ENCODE data around the gene ENPP6.

Gene ENPP6

DNA sequence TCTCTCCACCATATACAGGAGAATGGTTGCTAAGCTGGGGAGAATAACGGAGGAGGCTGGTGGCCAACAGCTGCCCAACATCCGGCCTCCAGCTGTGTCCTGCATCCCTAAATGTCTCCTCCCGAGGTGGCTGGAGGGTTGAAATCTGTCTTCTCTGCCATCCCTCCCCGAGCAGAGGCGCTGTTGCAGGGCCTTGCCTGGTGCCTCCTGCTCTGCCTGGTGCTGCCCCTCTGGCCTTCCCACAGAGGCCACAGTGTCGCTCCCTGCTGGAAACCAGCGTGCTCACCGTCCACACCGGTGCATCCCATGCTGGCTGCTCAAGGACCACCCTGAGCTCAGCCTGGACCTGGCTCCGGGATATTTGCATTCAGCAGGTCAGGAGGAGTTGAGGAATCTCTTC lies 115.2 kb downstream of the ENPP6 start:
- no peak for DNase-seq

DNA sequence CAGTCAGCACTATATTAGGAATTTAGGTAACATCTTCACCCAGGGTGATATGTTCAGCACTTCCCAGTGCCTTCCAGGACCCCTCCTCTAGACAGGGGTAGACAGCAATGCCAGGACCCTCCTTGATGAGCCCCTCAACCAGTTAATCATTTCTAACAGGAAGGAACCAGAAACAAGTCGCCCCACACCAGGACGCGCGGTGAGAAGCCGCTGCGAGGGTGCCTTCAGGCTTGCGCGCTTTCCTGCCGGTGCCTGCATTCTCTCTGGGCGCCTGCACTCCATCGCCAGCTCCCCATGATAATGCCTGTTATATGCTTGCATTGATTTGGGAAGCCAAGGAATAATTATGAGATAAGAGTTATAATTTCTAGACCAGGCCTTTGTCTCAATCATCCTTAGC lies 116.0 kb downstream of the ENPP6 start:
- DNase-seq: no peak

DNA sequence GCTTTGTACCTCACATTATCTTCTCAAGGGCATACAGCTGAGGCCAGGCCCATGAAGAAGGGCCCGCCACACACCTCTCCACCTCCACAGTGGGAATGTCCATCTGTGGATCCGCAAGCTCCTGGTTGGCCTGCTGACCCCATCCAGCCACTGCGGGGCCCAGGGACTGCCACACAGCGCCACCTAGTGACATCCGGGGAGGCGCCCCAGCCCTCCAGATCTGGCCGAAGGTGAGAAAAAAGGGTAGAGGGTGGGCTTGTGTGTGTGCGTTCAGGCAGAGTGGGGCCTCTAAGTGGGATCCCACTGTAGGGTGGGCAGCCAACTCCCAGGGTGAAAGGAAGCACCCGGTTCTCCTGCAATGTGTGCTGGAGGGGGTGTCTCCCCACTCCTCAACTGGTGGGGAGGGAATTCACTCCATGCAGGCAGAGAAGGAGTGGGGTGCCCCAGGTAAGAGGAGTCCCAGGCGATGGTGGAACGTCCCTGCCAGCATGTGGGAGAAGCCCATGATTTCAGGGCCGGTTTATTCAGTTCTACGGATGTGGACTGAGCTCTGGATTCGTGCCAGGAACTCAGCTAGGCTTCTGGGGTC lies 117.3 kb downstream of the ENPP6 start:
- DNase-seq: no peak

DNA sequence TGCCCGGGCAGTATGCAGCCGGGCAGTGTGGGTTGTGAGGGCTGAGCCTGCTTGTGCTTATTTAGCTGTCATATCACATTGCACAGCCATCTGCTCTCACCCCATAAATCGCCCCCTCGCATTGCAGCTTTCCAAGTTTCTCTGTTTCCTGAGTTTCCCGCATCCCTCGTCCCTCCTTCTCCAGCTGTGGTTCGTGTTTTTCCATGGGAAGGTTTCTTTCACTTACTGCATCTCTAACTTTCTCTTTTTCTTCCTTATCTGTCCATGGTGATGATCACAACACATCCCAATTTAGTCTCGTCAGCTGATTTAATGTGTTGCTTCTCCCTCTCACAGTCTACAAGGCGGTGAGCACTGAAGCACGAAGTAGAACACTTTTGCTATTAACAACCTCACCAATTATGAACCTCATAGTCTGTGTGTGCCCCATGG lies 118.1 kb downstream of the ENPP6 start:
- peak; percentile 4 for DNase-seq

DNA sequence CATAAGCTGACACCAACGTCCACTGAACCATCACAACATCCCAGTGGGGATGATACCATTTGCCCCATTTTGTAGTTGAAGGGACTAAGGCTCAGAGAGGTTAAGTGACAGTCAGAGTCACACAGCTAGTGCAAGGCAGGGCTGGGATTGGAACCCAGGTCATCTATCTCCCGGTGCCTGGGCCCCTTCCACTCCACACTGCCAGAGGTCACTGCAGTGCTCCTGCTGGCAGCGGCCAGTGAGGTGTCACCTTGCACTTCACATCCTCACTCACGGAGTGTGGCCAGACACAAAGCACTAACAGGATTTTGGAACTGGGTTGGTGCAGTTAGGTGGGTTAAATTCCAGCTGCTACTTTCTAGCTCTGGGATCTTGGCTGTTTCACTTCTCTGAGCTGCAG lies 118.7 kb downstream of the ENPP6 start:
- DNase-seq: no peak

DNA sequence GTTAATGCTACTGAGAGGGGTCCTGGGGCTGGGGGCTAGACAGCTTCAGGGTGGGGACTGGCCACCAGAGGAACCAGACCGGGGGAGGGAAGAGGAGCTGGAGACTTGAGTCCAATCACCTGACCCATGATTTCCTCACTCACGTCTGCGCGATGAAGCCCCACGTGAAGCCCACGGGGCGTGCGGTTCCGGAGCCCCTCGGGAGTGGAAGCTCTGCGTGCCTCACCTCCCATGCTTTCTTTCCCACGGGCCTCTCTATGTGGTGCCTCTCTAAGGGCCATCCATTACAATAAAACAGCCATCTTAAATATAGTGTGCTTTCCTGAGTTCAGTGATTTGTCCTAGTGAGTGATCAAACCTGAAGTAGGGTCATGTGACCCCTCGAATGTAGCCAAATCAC lies 119.9 kb downstream of the ENPP6 start:
- DNase-seq: no peak

DNA sequence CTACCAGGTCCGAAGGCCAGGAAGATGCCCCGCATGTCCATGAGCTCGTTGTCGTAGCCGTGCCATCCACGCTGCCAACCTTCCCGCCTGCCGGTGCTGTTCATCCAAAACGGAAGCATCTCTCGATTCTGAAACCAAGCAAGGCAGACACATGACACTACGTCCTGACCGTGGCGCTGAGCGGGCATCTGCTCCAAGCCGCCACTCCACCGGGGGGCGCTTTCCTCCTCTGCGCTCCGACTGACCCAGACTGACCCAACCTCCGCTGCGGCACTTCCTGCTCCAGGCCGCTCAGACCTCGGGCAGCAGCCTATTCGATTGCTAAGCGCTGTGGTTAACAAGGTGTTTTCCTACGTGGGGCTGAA lies 120.5 kb downstream of the ENPP6 start:
- DNase-seq: no peak

DNA sequence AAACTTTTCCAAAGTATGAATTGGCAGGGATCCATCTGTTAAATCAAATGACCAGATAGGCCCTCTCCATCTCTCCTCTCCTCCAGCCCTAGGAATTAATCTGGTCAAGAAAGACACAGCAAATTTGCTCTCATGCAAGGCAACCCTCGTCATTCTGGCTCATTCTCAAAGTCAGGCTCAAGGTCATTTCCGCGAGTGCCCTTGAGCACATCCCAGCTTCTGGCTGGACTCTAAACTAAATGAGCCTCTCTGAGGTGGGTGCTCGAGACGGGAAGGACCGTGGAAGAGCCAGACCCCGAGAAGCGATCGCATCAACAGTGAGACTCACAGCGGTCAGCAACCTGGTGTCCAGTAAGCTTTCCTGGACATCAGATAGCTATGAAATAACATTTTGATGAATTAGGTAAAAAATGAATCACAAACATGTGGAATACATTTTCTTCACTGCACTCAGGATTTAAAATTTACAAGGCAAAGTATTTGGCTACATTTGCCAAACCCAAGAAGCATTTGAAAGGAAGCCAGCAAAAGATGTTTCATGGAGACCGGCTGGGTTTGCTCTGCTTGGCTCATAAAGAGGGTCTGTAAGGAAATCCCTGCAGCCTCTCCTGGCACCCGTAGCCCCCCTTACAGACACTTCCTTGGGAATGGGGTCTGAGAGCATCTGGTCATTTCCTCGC lies 121.0 kb downstream of the ENPP6 start:
- no peak for DNase-seq

DNA sequence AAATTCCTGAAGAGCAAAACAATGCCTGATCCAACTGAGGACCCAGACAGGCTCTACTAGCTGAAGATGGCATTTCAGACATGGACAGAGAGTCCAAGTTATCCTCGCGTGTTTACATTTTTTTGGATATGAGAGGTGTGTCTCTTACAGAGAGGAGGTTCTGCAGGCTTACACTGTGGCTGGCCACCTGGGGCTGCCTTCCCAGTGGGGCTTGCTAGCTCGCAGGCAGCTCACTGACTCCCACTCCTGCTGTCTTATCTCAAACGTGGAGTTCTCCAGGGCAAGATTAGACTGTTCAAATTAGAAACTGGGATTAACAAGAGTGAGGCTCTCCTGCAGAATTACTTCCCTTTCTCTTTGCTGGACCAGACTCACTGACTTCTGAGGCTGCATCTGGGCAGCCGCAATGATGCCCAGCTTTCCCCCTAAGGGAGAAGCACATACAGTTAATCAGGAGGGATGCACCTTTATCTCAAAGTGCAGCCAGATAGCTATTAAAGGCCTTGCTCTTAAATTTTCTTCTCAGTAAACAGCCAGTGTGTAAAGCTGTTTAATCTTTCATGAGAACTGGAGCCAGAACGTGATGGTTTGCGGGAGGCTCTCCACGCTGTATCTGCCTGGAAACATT lies 123.0 kb downstream of the ENPP6 start:
- DNase-seq: no peak

DNA sequence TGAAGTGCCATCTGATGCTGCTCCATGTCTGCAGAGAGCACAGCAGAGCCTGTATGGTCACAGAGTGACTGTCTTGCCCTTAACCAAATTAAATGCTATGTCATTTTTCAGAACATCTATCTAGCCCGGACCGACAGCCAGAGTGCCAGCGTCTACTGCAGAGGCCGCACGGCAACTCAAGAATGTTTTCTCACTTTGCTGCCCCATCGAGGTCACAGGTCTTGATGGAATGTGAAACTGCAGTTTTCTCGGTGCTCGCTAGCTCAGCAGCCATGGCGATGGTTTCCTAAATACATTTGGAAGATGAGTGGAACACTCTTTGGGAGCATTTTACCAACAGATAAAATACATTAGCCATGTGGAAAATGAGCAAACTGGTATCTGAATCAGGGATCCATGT lies 125.7 kb downstream of the ENPP6 start:
- DNase-seq: no peak

DNA sequence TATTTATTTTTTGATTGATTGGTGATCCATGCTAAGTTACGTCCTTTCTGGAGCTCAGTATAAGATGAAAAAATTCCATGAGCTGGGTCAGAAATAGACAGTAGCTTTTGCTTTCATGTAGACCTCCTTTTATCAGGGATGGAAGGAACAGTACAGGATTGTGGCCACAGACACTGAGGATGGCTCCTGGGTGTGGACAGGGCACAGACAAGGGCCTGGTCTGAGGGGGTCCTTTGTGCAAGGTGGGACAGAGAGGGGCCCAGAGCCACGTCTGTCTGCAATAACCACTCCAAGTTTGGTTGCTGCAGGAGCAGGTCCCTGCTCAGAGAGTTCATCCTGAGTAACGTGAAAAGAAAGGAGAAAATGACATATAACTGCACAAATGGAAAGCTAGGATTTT lies 127.1 kb downstream of the ENPP6 start:
- no peak for DNase-seq

DNA sequence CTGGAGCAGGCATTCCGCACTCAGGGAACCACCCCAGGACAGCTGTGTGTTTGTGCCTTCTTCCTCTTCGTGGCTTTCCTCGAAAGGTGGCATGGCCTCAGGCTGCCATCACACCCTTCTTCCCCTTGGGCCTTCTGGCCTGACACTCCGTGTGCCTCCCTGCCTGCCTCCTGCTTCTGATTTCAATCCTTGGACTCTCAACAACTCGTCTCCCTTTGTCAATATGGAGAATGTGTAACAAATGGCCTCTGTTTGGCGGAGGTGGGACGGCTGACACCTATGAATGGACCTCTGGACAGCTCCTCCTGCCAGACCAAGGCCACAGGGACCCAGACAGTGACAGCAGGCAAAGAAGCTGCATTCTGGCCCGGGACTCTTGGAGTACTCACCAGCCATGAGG lies 137.0 kb downstream of the ENPP6 start:
- DNase-seq: no peak

DNA sequence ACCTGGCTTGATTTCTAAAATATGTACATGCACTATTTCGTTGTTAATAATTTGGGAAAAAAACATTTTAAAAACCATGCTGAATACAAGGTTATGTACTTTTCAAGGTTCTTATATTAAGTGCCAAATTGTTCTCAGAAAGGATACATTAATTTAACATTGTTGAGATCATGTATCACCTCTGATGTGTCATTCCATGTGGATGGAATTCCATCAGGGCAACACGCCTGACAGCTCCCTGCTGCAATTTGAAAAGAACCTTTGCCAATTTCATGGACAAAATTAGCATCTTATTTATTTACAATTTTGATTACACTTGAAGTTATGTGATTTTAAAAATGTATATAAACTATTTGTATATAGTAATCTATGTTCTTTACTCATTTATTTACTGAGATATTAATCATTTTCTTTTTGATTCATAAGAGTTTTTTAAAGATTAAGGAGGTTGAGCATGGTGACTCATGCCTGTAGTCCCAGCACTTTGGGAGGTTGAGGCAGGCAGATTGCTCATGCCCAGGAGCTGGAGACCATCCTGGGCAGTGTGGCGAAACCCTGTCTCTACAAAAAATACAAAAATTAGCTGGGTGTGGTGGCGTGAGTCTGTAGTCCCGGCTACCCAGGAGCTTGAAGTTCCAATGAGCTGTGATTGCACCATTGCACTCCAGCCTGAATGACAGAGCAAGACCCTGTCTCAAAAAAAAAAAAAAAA lies 142.8 kb downstream of the ENPP6 start:
- DNase-seq: no peak

DNA sequence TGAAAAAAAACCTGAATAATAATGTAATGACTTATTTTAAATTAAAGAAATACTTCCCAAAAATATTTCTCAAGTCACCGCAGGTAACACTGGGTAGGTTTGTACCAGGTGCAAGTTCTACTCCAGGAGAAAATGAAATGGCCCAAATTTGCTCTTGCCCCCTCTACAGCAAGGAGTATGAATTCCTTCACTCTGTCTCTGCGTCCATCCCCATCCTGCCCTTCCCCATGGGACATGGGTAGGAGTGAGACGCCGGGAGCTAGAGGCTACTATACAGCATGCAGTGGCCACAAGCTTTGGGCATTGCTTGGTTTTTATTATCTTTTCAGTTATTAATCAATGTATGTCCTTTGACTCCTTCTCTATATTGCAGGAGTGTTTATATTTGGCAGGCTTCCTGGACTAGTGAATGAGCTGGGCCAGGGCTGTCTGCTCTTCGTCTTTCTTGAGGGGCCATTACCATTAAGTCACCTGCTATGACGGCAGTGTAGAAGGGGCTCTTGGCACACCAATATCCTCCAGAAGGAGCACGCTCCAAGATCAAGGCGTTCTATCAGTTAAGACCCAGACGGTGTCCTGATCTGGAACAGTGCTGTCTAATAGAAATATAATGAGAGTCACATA lies 149.6 kb downstream of the ENPP6 start:
- DNase-seq: no peak

DNA sequence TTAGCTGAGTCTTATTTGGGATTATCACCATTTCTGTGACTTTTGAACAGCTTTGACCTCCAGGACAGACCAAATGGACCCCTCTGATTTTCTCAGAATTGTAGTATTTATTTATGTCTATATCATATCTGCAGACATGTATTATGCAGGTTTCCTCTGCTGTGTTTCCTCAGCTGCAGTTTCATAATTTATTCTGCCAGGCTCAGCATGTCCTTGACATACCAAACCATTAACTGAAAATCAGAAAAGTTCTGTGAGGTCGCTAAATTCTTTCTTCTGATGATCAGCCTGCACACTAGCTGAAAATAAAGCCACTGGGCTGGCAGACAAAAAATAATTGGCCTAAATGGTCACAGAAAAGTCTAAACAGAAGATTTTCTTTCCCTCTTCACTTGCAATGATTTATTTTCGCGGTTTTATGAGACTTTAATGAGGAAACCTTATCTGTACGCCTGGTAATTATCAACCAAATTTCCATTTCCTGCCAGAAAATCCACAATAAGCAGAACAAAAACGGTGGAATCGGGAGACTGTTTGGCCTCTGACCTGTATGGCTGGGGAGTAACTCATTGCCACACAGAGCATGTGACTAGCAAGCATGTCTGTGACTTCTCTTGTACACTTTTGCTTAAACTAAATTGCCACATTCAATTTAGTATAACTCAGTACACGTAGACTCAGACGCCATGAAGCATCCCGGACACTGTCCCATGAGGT lies 150.9 kb downstream of the ENPP6 start:
- DNase-seq: no peak

DNA sequence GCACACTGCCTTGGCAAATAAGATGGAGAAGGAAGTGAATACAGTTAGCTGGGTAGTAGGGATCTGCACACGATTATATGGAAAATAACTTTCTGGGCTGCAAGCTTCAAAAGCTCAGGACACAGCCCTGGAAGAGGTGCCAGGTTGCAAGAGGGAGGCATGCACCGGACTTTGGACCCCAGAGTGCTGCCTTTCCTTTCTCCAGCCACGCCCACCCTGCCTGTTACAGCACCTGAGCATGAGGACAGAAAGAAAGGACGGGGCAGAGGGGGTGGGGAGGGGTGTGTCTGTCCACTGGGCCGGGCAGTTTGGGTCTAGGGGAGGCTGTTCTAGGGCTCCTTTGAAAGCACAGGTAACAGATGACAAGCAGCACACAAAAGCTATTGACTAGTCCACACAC lies 152.8 kb downstream of the ENPP6 start:
- DNase-seq: no peak

DNA sequence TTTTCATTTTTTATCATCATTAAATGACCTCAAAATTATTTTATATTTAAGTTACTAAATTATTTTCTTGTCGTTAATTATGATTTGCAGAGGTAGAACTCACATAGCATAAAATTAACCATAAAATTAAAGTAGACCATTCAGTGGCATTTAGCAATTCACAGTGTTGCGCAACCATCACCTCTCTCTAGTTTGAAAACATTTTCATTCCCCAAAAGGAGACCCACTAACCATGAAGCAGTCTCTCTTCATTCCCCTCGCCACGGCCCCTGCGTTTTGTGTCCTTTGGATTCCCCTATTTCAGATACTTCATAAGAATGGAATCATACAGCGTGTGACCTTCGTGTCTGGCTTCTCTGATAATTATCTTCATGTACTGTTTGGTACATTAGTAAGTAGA lies 154.9 kb downstream of the ENPP6 start:
- DNase-seq: no peak

DNA sequence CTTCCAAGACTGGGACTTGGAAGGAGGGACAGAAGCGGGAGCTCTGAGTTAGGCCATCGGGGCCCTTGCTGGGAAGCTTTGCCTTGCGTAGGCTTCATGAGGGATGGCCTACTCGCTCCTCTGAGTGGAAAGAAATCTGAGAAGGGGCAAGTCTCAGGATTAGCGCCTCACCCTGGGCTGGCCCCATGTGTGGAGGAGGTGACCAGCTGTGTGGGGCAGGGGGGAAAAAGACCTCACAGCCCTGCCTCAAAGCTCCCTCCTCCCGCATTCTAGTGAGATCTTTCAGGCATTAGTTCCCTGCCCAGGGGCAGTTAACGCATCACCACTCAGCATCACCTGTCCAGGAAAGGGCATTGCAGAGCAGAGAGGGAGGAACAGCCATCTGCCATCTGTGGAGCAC lies 156.1 kb downstream of the ENPP6 start:
- no peak for DNase-seq

DNA sequence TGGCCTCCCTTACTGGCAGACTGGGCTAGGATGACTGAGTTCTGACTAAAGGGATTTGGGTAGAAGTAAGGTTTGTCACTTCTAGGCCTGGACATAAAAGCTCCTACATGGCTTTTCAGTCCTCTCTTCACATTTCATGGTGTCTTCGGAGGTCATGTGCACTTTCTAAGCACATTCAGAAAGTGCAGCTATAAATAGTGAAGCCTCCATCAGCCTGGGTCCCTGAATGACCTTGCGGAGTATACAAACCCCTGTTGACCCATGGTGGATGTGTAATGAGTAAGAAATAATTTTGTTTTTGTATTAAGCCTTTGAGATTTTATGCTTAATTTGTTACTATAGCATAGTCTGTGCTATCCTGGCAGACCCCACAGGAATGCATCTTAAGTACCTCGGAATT lies 158.6 kb downstream of the ENPP6 start:
- no peak for DNase-seq

DNA sequence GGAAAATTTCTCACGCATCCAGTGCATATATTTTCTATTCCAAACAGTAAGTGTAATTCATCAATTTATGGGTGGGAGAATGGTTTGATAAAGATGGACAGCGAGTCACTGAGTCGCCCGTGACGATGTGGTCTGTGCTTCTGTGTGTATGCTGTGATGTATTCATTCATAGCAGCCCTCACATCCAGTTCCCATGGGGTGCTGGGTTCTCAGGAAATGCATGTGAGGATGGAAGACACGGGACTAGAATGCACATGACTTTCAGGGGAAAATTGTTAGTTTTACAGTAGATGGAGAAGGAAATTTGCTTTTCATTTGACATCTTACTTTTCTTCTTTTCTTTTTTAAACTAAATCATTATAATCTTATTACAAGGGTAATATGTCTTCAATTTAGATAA lies 159.6 kb downstream of the ENPP6 start:
- DNase-seq: no peak

DNA sequence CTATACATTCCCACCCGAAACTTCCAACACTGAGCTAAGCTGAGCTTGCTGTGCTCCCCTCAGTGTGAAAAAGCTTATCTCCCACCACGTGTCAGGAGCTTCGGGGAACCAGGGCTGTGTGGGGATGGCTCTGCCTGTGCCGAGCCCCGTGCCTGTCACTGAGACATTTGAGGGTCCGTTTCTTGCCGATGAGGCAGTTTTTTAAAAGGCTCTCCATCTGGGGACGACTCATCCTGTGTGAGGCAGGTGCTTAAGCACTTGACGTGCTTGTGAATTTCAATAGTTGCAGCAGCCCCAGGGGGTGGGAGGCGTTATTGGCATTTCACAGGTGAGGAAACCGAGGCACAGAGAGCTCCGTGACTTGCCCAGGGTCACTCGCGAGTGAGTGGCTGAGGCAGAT lies 160.8 kb downstream of the ENPP6 start:
- DNase-seq: no peak

DNA sequence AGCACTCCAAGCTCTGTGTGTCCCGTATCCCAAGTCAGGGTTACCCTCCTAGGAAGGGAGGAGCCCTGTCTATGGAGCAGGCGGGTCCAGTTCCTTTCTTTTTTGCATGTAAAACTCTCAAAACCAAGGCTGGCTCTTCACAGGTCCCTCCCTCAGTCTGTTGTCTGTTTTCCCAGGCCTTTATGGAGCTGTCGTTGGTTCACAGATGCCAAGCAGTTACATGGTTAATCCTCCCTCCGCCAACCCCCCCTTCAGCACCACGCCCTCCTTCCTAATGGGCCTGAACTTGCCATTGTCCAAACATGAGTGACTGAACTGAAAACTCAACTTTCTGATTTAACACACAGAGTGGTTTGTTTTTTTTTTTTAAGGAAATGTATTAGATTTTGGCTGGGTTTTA lies 164.2 kb downstream of the ENPP6 start:
- no peak for DNase-seq

DNA sequence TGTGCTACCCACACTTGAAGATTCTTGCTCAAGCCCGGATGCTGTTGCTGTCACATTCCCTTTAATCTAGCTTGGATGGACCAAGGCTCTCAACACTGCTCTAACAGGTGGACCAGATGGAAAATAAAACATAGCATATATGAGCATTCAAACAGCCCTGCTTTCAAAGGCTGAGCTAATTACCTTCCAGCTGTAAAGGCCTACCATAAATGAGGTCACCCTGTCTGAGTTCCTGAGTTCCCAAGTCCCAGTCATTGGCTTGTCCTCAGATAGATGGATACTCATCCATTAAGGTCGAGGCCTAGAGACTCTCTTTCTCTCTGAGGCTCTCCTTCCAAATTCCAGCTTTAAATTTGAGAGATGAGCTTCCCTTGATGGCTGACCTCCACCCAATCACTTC lies 165.1 kb downstream of the ENPP6 start:
- no peak for DNase-seq
